GM10847 (cell line): Measurements from ENCODE around the gene HDAC9.

Source experiments
- POLR2A ChIP-seq: IDR thresholded peaks from 2 replicates; pipeline ENCODE4 v1.6.1; 2011; ENCODE audit not compliant: insufficient read length; ENCODE audit errors: extremely low read depth

The HDAC9 gene

GRCh38 chr7:18626086-18626485 is 130.5 kb downstream of the HDAC9 start:
- no peak for TF ChIP-seq POLR2A

GRCh38 chr7:18626717-18627116 is 131.2 kb downstream of the HDAC9 start:
- no peak for TF ChIP-seq POLR2A

DNA sequence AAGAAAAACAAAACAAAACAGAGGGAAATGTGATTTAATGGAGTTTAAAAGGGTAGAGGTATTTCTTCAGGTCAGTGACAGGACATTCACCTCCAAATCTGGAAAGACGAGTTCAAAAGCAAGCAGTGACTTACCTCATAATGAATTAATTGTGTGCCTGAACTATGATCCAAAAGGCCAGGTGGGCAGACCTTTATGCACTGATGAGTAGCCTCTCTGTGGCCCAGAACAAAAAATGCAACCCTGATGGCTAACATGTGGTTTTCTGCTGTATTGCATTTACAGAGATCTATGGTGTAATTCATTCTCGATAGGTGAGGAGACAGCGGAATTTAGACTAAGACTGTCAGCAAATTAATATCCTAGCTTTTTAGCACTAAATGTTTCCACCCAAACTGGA is 142.0 kb downstream of the HDAC9 start:
- no peak for TF ChIP-seq POLR2A

- no peak for TF ChIP-seq POLR2A
These were observed 143.3 kb downstream of the HDAC9 start for GRCh38 chr7:18638594-18639452.

DNA sequence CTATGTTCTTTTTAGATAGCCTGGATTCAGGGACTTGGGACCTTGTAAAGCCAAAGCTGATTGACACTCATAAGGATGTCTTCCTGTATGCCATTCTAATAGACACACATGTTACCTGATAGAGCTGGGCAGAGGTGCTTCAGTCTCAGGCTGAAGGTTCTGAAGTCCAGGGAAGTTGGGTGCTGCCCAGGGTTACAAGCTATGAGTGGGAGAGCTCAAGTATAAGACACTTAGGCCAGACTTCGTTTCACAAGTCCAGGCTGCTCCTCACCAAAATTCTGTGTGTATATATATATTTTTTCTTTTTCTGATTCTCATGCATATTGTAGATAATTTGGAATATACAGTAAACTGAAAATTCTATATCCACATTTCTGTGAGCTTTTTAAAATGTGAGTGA is 144.2 kb downstream of the HDAC9 start:
- TF ChIP-seq POLR2A: no peak

DNA sequence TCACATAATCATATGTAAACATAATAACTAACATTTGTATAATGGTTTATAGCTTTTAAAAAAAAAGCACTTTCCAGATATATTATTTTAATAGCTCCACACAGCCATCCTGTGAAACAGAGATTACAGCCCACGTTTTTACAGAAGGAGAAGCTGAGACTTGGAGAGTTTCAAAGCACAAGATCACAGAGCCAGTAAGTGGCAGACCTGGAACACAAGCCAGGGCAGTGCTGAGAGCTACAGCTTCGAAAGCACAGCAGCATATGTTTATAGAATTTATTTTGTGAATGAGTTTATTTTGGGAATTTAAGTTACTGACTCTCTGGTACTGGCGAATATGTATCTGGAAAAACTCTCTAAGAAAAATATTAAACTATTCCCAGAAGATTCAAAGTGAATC is 149.4 kb downstream of the HDAC9 start:
- TF ChIP-seq POLR2A: no peak

GRCh38 chr7:18647582-18647981 is 152.0 kb downstream of the HDAC9 start:
- TF ChIP-seq POLR2A: no peak

DNA sequence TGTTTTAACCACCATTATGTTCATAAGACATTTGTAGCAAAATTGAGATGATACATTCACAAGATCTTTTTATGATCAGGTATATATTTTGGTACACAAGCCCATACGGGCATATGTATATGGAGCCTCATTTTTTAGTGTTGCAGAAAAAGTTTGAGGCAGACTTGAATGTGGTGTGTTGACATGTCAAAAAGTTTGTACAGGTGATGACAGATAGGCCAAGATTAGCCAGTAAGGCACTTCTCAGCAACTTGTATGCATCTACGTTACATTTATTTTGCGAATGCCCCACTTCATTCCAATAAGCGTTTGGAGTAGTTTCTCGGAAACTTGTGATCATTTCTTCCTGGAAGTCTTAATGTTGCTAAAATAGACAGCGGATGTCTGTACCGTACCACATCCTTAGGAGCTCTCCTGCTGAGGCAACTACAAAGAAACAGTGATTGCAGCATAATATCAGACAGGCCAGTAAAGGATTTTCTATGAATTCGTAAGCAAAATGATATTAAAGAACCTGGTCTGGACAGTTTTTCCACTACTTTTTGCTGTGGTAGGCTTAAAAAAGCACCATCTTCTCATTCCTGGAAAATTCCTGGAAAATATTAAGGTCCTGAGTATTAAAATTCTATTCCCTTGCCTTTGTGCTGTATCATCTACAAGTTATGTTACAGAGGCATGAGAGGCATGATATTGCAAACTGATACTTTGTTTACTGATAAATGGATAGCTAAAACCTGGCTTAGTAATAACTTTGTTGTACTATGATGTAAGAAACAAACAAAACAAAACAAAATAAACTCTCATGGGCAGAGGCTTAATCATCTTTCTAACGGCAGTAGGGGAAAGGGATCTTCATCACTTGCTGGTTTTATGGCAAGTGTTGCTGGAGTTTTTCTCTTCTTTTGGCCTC is 153.6 kb downstream of the HDAC9 start:
- no peak for TF ChIP-seq POLR2A

DNA sequence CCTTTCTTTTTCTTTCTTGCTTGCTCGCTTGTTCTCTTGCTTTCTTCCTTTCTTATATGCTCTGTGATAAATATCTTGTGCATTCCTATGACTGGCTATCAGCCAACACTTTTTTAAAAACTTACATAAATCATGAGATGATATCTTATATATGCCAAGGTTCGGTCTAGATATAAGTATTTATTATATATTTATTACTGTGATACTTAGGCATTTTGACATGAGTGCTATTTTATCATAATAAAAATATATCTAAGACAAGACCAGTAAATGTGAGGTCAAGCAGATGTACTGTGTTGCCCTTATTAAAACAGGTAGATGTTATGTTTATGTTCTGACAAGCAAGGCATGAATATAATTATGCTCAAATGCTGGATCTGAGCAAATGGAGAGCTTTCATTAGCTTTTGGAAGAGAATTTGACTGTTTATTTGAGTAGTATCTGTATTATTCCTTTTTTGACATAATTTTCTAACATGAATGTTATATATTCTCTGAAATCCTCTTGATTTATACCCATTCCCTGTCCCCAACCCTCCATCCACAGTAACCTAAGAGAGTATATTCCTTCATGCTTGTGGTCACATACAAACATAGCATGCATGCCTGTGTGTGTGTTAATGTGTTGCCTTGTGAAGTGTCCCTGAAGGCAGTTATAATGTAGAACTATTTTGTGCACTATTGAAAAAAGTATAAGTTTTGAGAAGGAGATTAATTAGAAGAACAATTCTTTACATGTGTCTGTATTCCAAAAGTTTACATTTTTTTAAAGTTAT is 158.0 kb downstream of the HDAC9 start:
- TF ChIP-seq POLR2A: no peak

DNA sequence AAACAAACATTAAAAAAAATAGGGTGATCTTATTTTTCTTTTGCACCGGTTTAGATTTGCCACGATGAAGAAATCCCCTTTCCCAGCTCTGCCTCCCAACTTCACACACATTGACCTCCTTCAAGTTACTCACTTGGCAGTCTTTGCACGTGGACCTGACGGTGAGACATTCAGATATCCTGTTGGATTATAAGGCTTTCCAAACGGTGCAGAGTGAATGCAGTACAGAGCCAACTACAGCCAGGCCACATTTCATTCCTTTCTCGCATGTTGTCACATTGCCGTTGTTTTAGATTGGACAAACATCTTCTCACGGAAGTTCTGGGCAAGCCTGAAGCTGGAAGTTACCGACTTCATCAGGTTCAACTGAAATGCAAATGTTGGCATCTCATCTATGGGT is 159.2 kb downstream of the HDAC9 start:
- no peak for TF ChIP-seq POLR2A

- no peak for TF ChIP-seq POLR2A
These were observed 160.0 kb downstream of the HDAC9 start for GRCh38 chr7:18655506-18655905.

DNA sequence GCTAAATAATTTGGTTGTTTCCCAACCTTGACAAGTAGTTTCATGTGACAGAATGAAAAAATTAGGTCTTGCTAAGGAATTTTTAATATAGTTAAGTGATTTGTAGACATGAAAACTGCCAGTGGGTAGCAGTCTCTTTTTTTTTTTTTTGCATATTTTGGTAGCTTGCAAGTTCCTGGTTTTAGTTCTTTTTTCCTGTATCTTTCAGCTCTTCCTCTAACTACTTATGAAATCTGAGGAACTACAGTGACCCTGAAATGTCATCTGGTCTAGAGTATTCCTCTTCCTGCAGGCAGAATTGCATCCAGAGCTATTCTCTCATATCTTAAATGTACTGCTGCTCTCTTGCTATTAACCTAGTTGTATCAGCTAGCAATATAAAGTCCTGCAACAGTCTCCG is 160.4 kb downstream of the HDAC9 start:
- no peak for TF ChIP-seq POLR2A

GRCh38 chr7:18656362-18656761 is 160.8 kb downstream of the HDAC9 start:
- TF ChIP-seq POLR2A: no peak

GRCh38 chr7:18659746-18660145 is 164.2 kb downstream of the HDAC9 start:
- no peak for TF ChIP-seq POLR2A

GRCh38 chr7:18663321-18663720 is 167.8 kb downstream of the HDAC9 start:
- TF ChIP-seq POLR2A: no peak
